AG04449 (cell line): ENCODE measurements around the gene TSPEAR.
"Not testable (repeated sequence)": the region's sequence is repeated elsewhere in the genome, so short reads cannot be mapped to it uniquely, and the experiment has no call there.

ENCODE experiments used
- CTCF ChIA-PET: fragments of 350-600 bp; formaldehyde crosslinking; extraction: SDS; loops from one replicate; lab custom pipeline; 2021; ENCODE audit warnings: antibody characterized with exemption; lab: Yijun Ruan, JAX
- POLR2A ChIA-PET: fragments of 400-600, 350-600 bp; formaldehyde crosslinking; extraction: SDS; loops from one replicate; lab custom pipeline; 2020; ENCODE audit warnings: antibody characterized with exemption, inconsistent platforms; lab: Yijun Ruan, JAX
- DNase-seq: peaks from one replicate; pipeline ENCODE4 v3.0.0-alpha.2; 2010; ENCODE audit warnings: low read depth, low spot score
- H3K4me3 ChIP-seq: 2 replicates; pipeline ENCODE4 v1.5.1; 2011; ENCODE audit warnings: low read depth, mild to moderate bottlenecking, control low read depth, low read length
- TF ChIP-seq, protein P1 (sequence below): IDR thresholded peaks from one replicate; pipeline ENCODE4 v1.5.1; 2011; ENCODE audit warnings: mild to moderate bottlenecking, moderate library complexity, low read length, control low read depth, inconsistent platforms; ENCODE audit not compliant: insufficient read depth; ENCODE audit errors: missing control alignments

Gene TSPEAR

DNA sequence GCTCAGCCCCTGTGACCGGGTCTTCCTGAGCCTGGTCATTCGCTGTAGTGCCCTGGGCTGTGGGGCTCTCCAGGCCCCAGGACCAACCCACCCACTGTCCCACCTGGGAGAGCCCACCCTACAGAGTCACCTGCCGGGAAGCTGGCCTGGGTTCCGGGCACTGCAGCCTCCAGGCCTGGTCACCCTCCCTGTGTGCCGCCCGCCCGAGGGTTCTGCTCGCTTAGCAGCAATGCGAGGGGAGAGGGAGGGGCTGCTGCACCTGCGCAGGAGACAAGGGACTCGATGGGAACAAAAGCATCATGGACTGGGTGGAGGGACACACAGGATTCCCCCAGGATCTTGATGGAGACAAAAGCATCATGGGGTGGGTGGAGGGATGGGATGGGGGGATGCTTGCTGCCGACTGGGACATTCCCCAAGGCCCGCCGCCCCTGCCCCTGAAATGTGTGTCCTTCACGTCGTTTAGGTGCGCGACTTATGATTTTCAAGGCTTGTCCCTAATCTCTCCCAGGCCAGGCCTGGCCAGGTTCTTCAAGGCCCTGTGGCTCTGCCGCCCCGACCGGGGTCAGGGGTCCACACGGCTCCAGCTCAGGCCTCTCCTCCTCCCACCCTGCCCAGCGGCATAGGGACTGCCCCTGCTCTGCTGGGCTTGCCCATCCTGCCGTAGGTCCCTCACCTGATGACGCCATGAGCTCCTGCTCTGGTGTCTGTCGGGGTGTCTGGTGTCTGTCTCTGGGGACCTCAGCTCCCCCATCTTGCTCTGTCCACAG, 97.8 kb downstream of the TSPEAR start:
- ChIA-PET POLR2A (no interaction called here), CTCF (no interaction called here)
- DNase-seq: no peak
- TF ChIP-seq, protein P1, sequence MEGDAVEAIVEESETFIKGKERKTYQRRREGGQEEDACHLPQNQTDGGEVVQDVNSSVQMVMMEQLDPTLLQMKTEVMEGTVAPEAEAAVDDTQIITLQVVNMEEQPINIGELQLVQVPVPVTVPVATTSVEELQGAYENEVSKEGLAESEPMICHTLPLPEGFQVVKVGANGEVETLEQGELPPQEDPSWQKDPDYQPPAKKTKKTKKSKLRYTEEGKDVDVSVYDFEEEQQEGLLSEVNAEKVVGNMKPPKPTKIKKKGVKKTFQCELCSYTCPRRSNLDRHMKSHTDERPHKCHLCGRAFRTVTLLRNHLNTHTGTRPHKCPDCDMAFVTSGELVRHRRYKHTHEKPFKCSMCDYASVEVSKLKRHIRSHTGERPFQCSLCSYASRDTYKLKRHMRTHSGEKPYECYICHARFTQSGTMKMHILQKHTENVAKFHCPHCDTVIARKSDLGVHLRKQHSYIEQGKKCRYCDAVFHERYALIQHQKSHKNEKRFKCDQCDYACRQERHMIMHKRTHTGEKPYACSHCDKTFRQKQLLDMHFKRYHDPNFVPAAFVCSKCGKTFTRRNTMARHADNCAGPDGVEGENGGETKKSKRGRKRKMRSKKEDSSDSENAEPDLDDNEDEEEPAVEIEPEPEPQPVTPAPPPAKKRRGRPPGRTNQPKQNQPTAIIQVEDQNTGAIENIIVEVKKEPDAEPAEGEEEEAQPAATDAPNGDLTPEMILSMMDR: no peak
- no peak overlapping the region for H3K4me3 ChIP-seq

DNA sequence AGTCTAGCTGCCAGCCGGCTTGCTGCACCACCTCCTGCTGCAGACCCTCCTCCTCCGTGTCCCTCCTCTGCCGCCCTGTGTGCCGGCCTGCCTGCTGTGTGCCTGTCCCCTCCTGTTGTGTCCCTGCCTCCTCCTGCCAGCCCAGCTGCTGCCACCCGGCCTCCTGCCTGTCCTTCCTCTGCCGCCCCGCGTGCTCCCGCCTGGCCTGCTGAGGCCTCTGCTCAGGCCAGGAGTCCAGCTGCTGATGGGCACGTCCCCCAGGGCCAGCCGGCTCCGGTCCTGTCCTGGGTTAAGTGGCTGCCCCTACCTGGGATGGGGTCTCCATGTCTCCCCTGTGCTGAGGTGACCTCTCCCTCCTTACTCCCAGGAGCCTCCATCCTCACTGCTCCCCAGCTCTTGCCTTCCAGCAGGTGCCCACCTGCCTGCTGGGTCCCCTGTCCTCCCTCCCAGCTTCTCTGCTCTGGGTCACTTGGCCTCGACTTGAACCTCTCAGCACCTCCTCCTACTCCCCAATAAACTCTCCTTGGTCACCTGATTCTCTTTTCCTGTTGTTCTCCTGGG, 98.6 kb downstream of the TSPEAR start:
- H3K4me3 ChIP-seq: no peak overlapping the region
- ChIA-PET CTCF (no interaction called here), POLR2A (no interaction called here)
- TF ChIP-seq, protein P1: no peak
- no peak for DNase-seq

- POLR2A ChIA-PET: no interaction called here
- CTCF ChIA-PET: no interaction called here
- no peak for DNase-seq
- no peak within 1 kb of the TSS for H3K4me3 ChIP-seq
- TF ChIP-seq, protein P1: no peak
Measured at GRCh38 chr21:44612029-44612486, 99.3 kb downstream of the TSPEAR start, which contains the start of gene KRTAP10-8. Gene KRTAP10-8 (plus strand): TSS chr21:44612079. CDS start chr21:44612101, 22 bp downstream.

- TF ChIP-seq, protein P1: no peak
- ChIA-PET CTCF (no interaction called here), POLR2A (no interaction called here)
- no peak for DNase-seq
- no peak overlapping the region for H3K4me3 ChIP-seq
Measured at GRCh38 chr21:44611551-44611950, 99.8 kb downstream of the TSPEAR start.

DNA sequence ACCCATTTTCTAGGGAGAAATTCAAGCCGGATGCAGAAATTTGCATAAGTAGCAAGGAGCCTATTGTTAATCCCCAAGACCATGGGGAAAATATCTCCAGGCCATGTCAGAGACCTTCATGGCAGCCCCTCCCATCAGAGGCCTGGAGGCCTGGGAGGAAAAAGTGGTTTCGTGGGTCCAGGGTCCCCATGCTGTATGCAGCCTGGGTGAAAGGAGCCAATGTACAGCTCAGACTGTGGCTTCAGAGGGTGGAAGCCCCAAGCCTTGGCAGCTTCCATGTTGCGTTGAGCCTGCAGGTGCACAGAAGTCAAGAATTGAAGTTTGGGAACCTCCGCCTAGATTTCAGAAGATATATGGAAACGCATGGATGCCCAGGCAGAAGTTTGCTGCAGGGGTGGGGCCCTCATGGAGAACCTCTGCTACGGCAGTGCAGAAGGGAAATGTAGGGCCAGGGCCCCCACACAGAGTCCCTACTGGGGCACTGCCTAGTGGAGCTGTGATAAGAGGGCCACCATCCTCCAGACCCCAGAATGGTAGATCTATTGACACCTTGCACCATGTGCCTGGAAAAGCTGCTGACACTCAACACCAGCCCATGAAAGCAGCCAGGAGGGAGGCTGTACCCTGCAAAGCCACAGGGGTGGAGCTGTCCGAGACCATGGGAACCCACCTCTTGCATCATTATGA, 101.1 kb downstream of the TSPEAR start:
- POLR2A ChIA-PET, DNase-seq, CTCF ChIA-PET, H3K4me3 ChIP-seq: not testable (repeated sequence)

GRCh38 chr21:44609193-44609592, 102.2 kb downstream of the TSPEAR start:
- POLR2A ChIA-PET: no interaction called here
- DNase-seq: no peak
- H3K4me3 ChIP-seq: no peak overlapping the region
- CTCF ChIA-PET: no interaction called here
- TF ChIP-seq, protein P1: no peak
